Activated naive CD8-positive, alpha-beta T cell treated with anti-CD3 and anti-CD28 coated beads, Interleukin-2, amount 10 ng/mL, durations not matched to agents 7 days and 5 days (primary cell): ENCODE results near the gene PKDCC. TPM values are rescaled to one million over a fixed set of nuclear protein-coding genes. Genes with fewer than 3 reads are reported as not detected.

Experiments used
- ATAC-seq: fragments of 150-1000 bp; cut with Tn5 transposase; one replicate; pipeline ENCODE4 v1.10.0; 2021; ENCODE audit warnings: low read depth, moderate library complexity
- POLR2A ChIA-PET: fragments of 350-600 bp; sonication (Branson Sonifier 250); formaldehyde crosslinking; loops from one replicate; lab custom pipeline; 2021; ENCODE audit warnings: antibody characterized with exemption; lab: Charles Lee
- DNase-seq: peaks from one replicate; pipeline ENCODE4 v3.0.0; 2021
- H3K27ac Mint-ChIP-seq: one replicate; pipeline ENCODE4 v1.8.0; 2022; ENCODE audit warnings: mild to moderate bottlenecking, mixed read lengths
- H3K27me3 Mint-ChIP-seq: one replicate; pipeline ENCODE4 v1.8.0; 2022; ENCODE audit warnings: mild to moderate bottlenecking, moderate library complexity, mixed read lengths
- H3K36me3 Mint-ChIP-seq: one replicate; pipeline ENCODE4 v1.8.0; 2021; ENCODE audit warnings: mild to moderate bottlenecking, mixed read lengths
- H3K4me1 Mint-ChIP-seq: one replicate; pipeline ENCODE4 v1.8.0; 2021; ENCODE audit warnings: mixed read lengths
- H3K4me3 Mint-ChIP-seq: one replicate; pipeline ENCODE4 v1.8.0; 2022; ENCODE audit warnings: mild to moderate bottlenecking, moderate library complexity, mixed read lengths
- H3K9me3 Mint-ChIP-seq: one replicate; pipeline ENCODE4 v1.8.0; 2021; ENCODE audit warnings: mixed read lengths
- total RNA-seq, 2 experiments: library from RNA; stranded (reverse); gene quantifications; one replicate each; pipeline ENCODE4 v1.2.3, GENCODE V29; 2021

The PKDCC gene
- total RNA-seq, 2 experiments from 2014 or later, result not detected

- POLR2A ChIA-PET, result no interaction called here
- Mint-ChIP-seq H3K36me3 (no peaks in the 10 kb centered on the region), H3K27me3 (peaks cover 17% of the 10 kb centered on the region), H3K4me3 (no peak overlapping the region), H3K9me3 (no peaks in the 10 kb centered on the region), H3K4me1 (peaks cover 11% of the 10 kb centered on the region), H3K27ac (no peak overlapping the region)
- DNase-seq (no peak), ATAC-seq (no peak)
Measured at GRCh38 chr2:42087137-42087856, 39.5 kb downstream of the PKDCC start.

- POLR2A ChIA-PET, result no interaction called here
- Mint-ChIP-seq H3K9me3 (no peaks in the 10 kb centered on the region), H3K4me1 (peaks cover 9% of the 10 kb centered on the region), H3K27me3 (peaks cover 21% of the 10 kb centered on the region), H3K36me3 (no peaks in the 10 kb centered on the region), H3K4me3 (no peak overlapping the region), H3K27ac (no peak overlapping the region)
- ATAC-seq (no peak), DNase-seq (no peak)
Measured at GRCh38 chr2:42087857-42088195, 40.0 kb downstream of the PKDCC start.

DNA sequence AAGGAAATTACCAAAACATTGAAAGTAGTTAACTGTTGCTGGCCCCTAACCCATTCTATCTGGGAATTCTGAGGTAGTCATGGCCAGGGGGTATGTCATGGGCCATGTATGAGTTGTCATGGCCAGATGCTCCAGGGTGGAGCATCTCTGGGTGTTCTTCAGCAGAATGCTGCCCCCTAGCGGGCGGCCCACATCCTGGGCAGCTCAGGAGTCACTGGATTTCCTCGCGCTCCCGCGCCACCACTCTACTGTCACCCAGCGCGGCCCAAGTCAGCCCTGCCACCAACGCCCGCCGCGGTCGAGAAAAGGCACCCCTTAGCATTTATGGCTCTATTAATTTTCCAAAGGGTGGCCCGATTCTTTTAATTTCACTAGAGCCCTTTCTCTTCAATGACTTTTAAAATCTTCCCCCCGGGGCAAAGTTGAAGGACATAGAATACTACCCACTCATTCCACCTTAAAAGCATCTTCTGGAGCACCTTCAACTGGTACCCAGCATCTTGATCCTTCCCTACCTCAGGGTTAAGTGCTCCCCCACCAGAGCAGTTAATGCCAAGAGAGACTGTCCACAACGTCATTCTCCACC lies 41.6 kb downstream of the PKDCC start:
- Mint-ChIP-seq H3K27me3 (peaks cover 26% of the 10 kb centered on the region), H3K4me3 (no peak overlapping the region), H3K9me3 (no peaks in the 10 kb centered on the region), H3K4me1 (peaks cover 7% of the 10 kb centered on the region), H3K36me3 (no peaks in the 10 kb centered on the region), H3K27ac (no peak overlapping the region)
- POLR2A ChIA-PET, result interaction anchor here (0.9 kb wide), 1 partner anchor 255 kb away, joined by 5 read pairs; no protein-coding TSS in a partner anchor
- peak; percentile 79 for ATAC-seq
- peak; percentile 78 for DNase-seq

- Mint-ChIP-seq H3K27ac (no peak overlapping the region), H3K36me3 (no peaks in the 10 kb centered on the region), H3K4me1 (peaks cover 5% of the 10 kb centered on the region), H3K27me3 (peaks cover 26% of the 10 kb centered on the region), H3K9me3 (no peaks in the 10 kb centered on the region), H3K4me3 (no peak overlapping the region)
- ATAC-seq (no peak), DNase-seq (no peak)
- POLR2A ChIA-PET, result no interaction called here
Measured at GRCh38 chr2:42090216-42090615, 42.4 kb downstream of the PKDCC start.

DNA sequence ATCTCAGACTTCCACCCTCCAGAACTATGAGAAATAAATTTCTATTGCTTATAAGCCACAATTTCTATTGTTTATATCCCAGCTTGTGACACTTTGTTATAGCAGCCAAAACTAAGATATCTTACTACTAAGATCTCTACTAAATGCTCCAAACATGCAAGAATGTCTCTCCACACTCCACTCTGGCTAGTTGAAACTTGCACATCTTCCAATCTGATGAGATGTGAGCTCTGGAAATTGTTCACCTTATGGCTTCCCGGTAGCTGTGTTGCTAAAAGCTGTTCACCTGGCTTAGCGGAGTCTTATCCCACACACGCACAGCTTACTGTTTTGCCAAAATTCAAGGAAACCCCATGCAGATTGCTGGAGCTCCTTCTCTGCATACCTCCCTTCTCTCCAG lies 43.9 kb downstream of the PKDCC start:
- Mint-ChIP-seq H3K36me3 (no peaks in the 10 kb centered on the region), H3K9me3 (no peaks in the 10 kb centered on the region), H3K4me1 (peaks cover 5% of the 10 kb centered on the region), H3K27ac (no peak overlapping the region), H3K27me3 (peaks cover 24% of the 10 kb centered on the region), H3K4me3 (no peak overlapping the region)
- DNase-seq, result no peak
- POLR2A ChIA-PET, result interaction anchor here (1.6 kb wide), 1 partner anchor 79 kb away, joined by 4 read pairs; no protein-coding TSS in a partner anchor
- ATAC-seq, result no peak

- H3K27me3 Mint-ChIP-seq, result peaks cover 24% of the 10 kb centered on the region
- H3K36me3 Mint-ChIP-seq, result no peaks in the 10 kb centered on the region
- H3K9me3 Mint-ChIP-seq, result no peaks in the 10 kb centered on the region
- DNase-seq, result no peak
- H3K27ac Mint-ChIP-seq, result no peak overlapping the region
- peaks cover 5% of the 10 kb centered on the region for H3K4me1 Mint-ChIP-seq
- H3K4me3 Mint-ChIP-seq, result no peak overlapping the region
- ATAC-seq, result no peak
- POLR2A ChIA-PET, result interaction anchor here (1.6 kb wide), 1 partner anchor 79 kb away, joined by 4 read pairs; no protein-coding TSS in a partner anchor
Measured at GRCh38 chr2:42092084-42092996, 44.5 kb downstream of the PKDCC start.

DNA sequence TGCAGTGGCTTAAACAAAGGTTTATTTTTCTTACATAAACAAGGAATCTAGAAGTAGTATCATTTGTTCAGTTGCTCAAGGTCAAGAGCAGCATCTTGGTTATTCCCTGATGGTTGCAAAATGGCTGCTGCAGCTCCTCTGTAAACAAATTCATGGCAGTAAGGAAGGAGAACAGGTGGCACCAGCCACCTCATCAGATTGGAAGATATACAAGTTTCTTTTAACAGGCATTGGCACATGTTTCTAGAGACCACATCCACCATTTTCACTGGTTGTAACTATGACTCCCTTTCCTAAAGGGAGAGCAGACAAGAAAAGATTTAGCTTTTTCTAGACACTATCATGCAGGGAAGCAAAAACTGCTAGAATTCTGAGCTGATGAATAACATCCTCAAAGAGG lies 46.3 kb downstream of the PKDCC start:
- H3K4me3 Mint-ChIP-seq, result no peak overlapping the region
- H3K4me1 Mint-ChIP-seq, result peaks cover 19% of the 10 kb centered on the region
- no peak for ATAC-seq
- no peak for DNase-seq
- no peaks in the 10 kb centered on the region for H3K9me3 Mint-ChIP-seq
- peaks cover 24% of the 10 kb centered on the region for H3K27me3 Mint-ChIP-seq
- no peak overlapping the region for H3K27ac Mint-ChIP-seq
- no peaks in the 10 kb centered on the region for H3K36me3 Mint-ChIP-seq
- POLR2A ChIA-PET, result interaction anchor here (1.3 kb wide), 1 partner anchor 234 kb away, joined by 3 read pairs; no protein-coding TSS in a partner anchor

DNA sequence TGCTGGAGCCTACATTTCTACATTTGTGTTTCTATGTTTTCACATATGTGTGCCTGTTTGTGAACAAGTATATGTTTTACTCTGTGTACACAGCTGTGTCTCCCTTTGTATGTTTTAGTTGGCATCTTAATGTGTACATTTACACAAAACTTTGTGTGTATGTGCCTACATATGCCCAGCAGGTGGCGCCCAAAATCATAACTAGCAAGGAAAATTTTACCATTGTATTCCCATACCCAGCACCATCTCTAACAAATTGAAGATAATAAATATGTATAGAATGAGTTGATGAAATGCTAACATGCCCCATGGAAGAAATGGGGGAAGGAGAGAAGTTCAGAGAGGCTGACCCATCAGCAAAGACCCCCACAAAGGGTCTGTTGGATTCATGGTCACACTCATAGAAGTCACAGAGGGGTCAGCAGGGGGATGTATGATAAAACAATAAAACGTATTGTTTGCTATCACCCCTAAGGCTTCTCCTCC lies 48.1 kb downstream of the PKDCC start:
- Mint-ChIP-seq H3K4me1 (peaks cover 33% of the 10 kb centered on the region), H3K4me3 (no peak overlapping the region), H3K36me3 (peaks cover 2% of the 10 kb centered on the region), H3K27ac (no peak overlapping the region), H3K9me3 (peaks cover 6% of the 10 kb centered on the region), H3K27me3 (peaks cover 18% of the 10 kb centered on the region)
- ATAC-seq, result peak; percentile 41
- peak; percentile 75 for DNase-seq
- POLR2A ChIA-PET, result interaction anchor here (0.8 to 1.5 kb wide), 2 partner anchors 10 to 100 kb away, joined by 3 read pairs; no protein-coding TSS in a partner anchor

DNA sequence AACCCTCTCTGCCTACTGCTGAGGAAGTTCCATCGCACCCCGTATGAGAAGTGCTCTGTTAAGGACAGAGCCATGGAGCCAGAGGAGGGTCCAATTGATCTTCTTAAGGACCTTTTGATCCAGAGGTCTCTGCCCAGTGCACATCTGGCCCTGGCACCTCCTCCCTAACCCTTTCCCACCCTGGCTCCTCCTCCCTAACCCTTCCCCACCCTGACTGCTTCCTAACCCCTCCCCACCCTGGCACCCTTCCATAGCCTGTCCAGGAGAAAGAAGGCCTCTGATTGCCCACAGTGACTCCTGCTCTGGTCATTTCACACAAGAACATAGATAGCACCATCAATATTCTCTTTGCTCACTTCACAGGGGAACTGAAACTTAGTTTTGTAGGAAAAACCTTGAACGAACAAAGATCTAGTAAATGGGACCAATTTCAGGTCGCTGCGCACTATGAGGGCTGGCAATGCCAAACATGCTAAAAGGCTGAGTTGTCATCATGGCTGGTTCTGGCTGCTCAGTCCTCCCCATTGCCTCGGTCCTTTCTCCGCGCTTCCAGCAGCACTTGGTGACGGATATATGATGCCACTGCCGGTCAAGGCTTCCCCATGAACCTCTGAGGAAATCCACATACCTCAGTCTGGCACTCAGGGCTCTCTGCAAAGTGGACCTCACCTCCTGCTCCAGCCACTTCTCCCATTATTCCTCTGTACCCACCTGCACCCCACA lies 49.2 kb downstream of the PKDCC start:
- H3K27me3 Mint-ChIP-seq, result peaks cover 14% of the 10 kb centered on the region
- DNase-seq (no peak), ATAC-seq (no peak)
- H3K27ac Mint-ChIP-seq, result peak overlapping the region; percentile 18
- POLR2A ChIA-PET, result interaction anchor here (0.8 kb wide), 1 partner anchor 9 kb away, joined by 3 read pairs; no protein-coding TSS in a partner anchor
- peaks cover 2% of the 10 kb centered on the region for H3K36me3 Mint-ChIP-seq
- no peak overlapping the region for H3K4me3 Mint-ChIP-seq
- H3K4me1 Mint-ChIP-seq, result peaks cover 37% of the 10 kb centered on the region
- peaks cover 6% of the 10 kb centered on the region for H3K9me3 Mint-ChIP-seq

DNA sequence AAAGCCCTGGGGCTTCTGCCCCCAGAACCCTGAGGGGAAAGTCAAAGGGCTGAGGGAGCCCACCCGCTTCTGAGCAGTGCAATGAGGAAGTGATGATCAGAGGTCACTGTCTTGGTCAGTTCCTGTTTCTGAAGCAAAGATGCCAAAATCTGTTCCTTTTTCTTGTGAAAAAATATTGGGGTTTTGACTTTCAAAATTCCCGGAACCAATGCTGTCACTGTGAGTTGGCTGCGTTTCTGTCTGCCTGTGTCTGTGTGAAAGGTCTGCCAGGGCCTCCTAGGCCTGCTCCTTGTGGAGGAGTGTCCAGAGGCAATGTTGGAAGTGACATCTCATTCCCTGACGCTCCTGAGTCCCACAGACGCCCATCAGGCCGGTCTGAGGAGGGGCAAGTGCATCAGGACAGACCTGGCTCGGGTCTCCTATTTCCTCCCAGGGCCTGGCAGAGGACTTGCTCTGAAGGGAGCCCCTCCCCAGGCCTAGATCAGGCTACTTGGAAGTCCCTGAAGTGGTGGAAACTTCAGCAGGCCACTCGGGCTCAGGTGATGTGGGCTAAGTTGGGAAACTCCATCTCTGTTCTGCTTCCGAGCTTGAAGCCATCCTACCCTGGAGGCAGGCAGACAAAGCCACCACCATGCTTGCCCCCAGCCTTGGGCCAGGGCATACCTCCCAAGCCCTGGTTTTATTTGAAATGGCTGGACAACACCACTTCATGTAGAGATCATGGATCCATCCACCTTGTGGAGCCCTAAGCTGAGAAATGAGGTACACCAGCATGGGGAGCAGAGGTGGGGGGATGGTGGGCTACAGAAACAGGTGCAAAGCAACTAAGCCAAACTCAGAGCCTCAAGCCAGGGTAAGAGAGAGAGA lies 51.0 kb downstream of the PKDCC start:
- peak overlapping the region; percentile 79 for H3K27ac Mint-ChIP-seq
- POLR2A ChIA-PET, result interaction anchor here (1.0 to 9.5 kb wide), 3 partner anchors 29 to 72 kb away, joined by 3 to 131 read pairs (median 10); no protein-coding TSS in a partner anchor
- ATAC-seq (no peak), DNase-seq (no peak)
- peak overlapping the region; percentile 60 for H3K4me3 Mint-ChIP-seq
- H3K27me3 Mint-ChIP-seq, result peaks cover 4% of the 10 kb centered on the region
- peaks cover 48% of the 10 kb centered on the region for H3K4me1 Mint-ChIP-seq
- peaks cover 2% of the 10 kb centered on the region for H3K36me3 Mint-ChIP-seq
- H3K9me3 Mint-ChIP-seq, result peaks cover 6% of the 10 kb centered on the region

GRCh38 chr2:42099438-42100173 lies 51.8 kb downstream of the PKDCC start:
- DNase-seq (no peak), ATAC-seq (no peak)
- Mint-ChIP-seq H3K4me1 (peaks cover 56% of the 10 kb centered on the region), H3K9me3 (peaks cover 6% of the 10 kb centered on the region), H3K27ac (peak overlapping the region; percentile 79), H3K27me3 (no peaks in the 10 kb centered on the region), H3K36me3 (peaks cover 2% of the 10 kb centered on the region), H3K4me3 (peak overlapping the region; percentile 60)
- POLR2A ChIA-PET, result interaction anchor here (1.2 to 9.5 kb wide), 4 partner anchors 24 to 261 kb away, joined by 6 to 170 read pairs (median 70); partner anchors contain the start of gene COX7A2L
